ENCODE data around the gene CHI3L1.

CHI3L1 gene

GRCh38 chr1:203183828-203184227 lies 2.7 kb downstream of the CHI3L1 start:
- ChIA-PET CTCF (no interaction called here), POLR2A (no interaction called here)
- DNase-seq (ENCODE audit: extremely low spot score) = no peak
- TF ChIP-seq PKNOX1 (IDR thresholded peaks at IDR 0.05) (no peak), TARDBP (IDR thresholded peaks at IDR 0.05) (no peak), FOXK2 (IDR thresholded peaks at IDR 0.05) (no peak), ZNF384 (IDR thresholded peaks at IDR 0.05) (no peak), SP1 (IDR thresholded peaks at IDR 0.05) (no peak), BHLHE40 (IDR thresholded peaks at IDR 0.05; ENCODE audit: borderline replicate concordance) (no peak), LEF1 (IDR thresholded peaks at IDR 0.05; ENCODE audit: borderline replicate concordance) (no peak), ELF4 (IDR thresholded peaks at IDR 0.05) (no peak), CTBP1 (IDR thresholded peaks at IDR 0.05; ENCODE audit: borderline replicate concordance) (no peak)

DNA sequence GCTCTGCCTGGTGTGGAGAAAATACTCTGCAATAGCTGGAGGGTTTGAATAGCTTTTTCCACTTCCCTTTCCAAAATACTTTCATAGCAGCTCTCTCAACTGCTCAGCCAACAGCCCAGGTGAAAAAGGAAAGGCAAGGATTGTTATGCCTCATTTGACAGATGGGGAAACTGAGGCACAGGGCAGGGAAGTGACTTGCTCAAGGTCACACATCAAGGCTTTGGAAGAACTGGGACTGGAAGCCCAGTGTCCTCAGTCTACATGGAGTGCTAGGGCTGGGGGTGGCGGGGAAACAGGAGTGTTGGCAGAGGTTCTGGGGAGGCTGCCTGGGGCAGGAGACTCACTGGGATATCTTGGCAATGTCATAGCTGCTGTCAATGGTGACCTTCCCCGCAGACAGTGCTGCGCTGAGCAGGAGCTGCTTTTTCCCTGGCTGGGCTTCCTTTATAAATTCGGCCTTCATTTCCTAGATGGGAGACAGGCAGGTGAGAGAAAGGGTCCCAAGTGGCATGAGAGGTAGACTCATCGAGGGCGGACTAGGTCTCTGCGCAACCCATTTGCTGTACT lies 4.0 kb downstream of the CHI3L1 start:
- ChIA-PET CTCF (no interaction called here), POLR2A (no interaction called here)
- DNase-seq (ENCODE audit: extremely low spot score) = no peak
- TF ChIP-seq CTBP1 (IDR thresholded peaks at IDR 0.05; ENCODE audit: borderline replicate concordance) (no peak), ZNF384 (IDR thresholded peaks at IDR 0.05) (no peak), ELF4 (IDR thresholded peaks at IDR 0.05) (no peak), FOXM1 (IDR thresholded peaks at IDR 0.05; ENCODE audit: borderline replicate concordance) (no peak), FOXK2 (IDR thresholded peaks at IDR 0.05) (no peak), PKNOX1 (IDR thresholded peaks at IDR 0.05) (no peak), BHLHE40 (IDR thresholded peaks at IDR 0.05; ENCODE audit: borderline replicate concordance) (no peak), SUZ12 (IDR thresholded peaks at IDR 0.05) (no peak), L3MBTL2 (conservative IDR thresholded peaks at IDR 0.05) (no peak), TARDBP (IDR thresholded peaks at IDR 0.05) (no peak), NFRKB (IDR thresholded peaks at IDR 0.05) (no peak)

GRCh38 chr1:203181586-203182386 lies 4.7 kb downstream of the CHI3L1 start:
- TF ChIP-seq ARNT (IDR thresholded peaks at IDR 0.05) = no peak
- CTCF ChIA-PET = interaction anchor here (1.3 kb wide), 1 partner anchor 10 kb away, joined by 4 read pairs; no protein-coding TSS in a partner anchor
- no peak for DNase-seq (ENCODE audit: extremely low spot score)
- POLR2A ChIA-PET = no interaction called here

- CTCF ChIA-PET = interaction anchor here (1.3 kb wide), 1 partner anchor 9 kb away, joined by 4 read pairs; no protein-coding TSS in a partner anchor
- no peak for DNase-seq (ENCODE audit: extremely low spot score)
- POLR2A ChIA-PET = no interaction called here
- TF ChIP-seq ARNT (IDR thresholded peaks at IDR 0.05) (no peak), NFRKB (IDR thresholded peaks at IDR 0.05) (no peak), LEF1 (IDR thresholded peaks at IDR 0.05; ENCODE audit: borderline replicate concordance) (no peak), L3MBTL2 (conservative IDR thresholded peaks at IDR 0.05) (no peak), SP1 (IDR thresholded peaks at IDR 0.05) (no peak)
Observed at GRCh38 chr1:203180611-203181330, 5.7 kb downstream of the CHI3L1 start.

- TF ChIP-seq L3MBTL2 (conservative IDR thresholded peaks at IDR 0.05) (no peak), ARNT (IDR thresholded peaks at IDR 0.05) (no peak), PKNOX1 (IDR thresholded peaks at IDR 0.05) (no peak), CTBP1 (IDR thresholded peaks at IDR 0.05; ENCODE audit: borderline replicate concordance) (no peak), FOXM1 (IDR thresholded peaks at IDR 0.05; ENCODE audit: borderline replicate concordance) (no peak), TARDBP (IDR thresholded peaks at IDR 0.05) (no peak), FOXA1 (IDR thresholded peaks at IDR 0.05) (no peak), SUZ12 (IDR thresholded peaks at IDR 0.05) (no peak), SP1 (IDR thresholded peaks at IDR 0.05) (no peak), ELF4 (IDR thresholded peaks at IDR 0.05) (no peak), LEF1 (IDR thresholded peaks at IDR 0.05; ENCODE audit: borderline replicate concordance) (no peak), BHLHE40 (IDR thresholded peaks at IDR 0.05; ENCODE audit: borderline replicate concordance) (no peak), NFRKB (IDR thresholded peaks at IDR 0.05) (no peak), ZNF384 (IDR thresholded peaks at IDR 0.05) (no peak), FOXK2 (IDR thresholded peaks at IDR 0.05) (no peak), HDGF (IDR thresholded peaks at IDR 0.05; ENCODE audit: borderline replicate concordance) (no peak)
- DNase-seq (ENCODE audit: extremely low spot score) = no peak
- POLR2A ChIA-PET = no interaction called here
- CTCF ChIA-PET = no interaction called here
Observed at GRCh38 chr1:203179667-203180005, 6.9 kb downstream of the CHI3L1 start.

- DNase-seq (ENCODE audit: extremely low spot score) = no peak
- ChIA-PET CTCF (no interaction called here), POLR2A (no interaction called here)
- TF ChIP-seq NFRKB (IDR thresholded peaks at IDR 0.05) = no peak
- TF ChIP-seq HDGF (IDR thresholded peaks at IDR 0.05; ENCODE audit: borderline replicate concordance) = no peak
- no peak for TF ChIP-seq PKNOX1 (IDR thresholded peaks at IDR 0.05)
- TF ChIP-seq FOXA1 (IDR thresholded peaks at IDR 0.05) = no peak
- TF ChIP-seq BHLHE40 (IDR thresholded peaks at IDR 0.05; ENCODE audit: borderline replicate concordance) = no peak
- no peak for TF ChIP-seq FOXK2 (IDR thresholded peaks at IDR 0.05)
- no peak for TF ChIP-seq TARDBP (IDR thresholded peaks at IDR 0.05)
Observed at GRCh38 chr1:203178821-203179666, 7.5 kb downstream of the CHI3L1 start.
